NCI-H1105 treated with DMSO at 0.1 percent for 48 hours (cell line): Measurements from ENCODE around the gene XPO4.

Source experiments
- DNase-seq: peaks from one replicate; lab custom pipeline; 2025; lab: John Stamatoyannopoulos, UW

XPO4 gene

GRCh38 chr13:20728579-20729311 lies 173.8 kb downstream of the XPO4 start:
- no peak for DNase-seq

GRCh38 chr13:20727856-20728255 lies 174.7 kb downstream of the XPO4 start:
- DNase-seq: no peak
